GM18505 (cell line): ENCODE measurements around the gene TOX2.
"Not testable (repeated sequence)": the region's sequence is repeated elsewhere in the genome, so short reads cannot be mapped to it uniquely, and the experiment has no call there.

Experiments
- ATAC-seq: cut with Tn5 transposase; IDR thresholded peaks from one replicate; pipeline ENCODE4 v1.9.1; 2021; ENCODE audit not compliant: unreplicated experiment
- POLR2A ChIP-seq: IDR thresholded peaks from 4 replicates; pipeline ENCODE4 v1.6.1; 2011; ENCODE audit warnings: borderline replicate concordance; ENCODE audit not compliant: insufficient read depth, insufficient read length; ENCODE audit errors: extremely low read depth

The TOX2 gene

DNA sequence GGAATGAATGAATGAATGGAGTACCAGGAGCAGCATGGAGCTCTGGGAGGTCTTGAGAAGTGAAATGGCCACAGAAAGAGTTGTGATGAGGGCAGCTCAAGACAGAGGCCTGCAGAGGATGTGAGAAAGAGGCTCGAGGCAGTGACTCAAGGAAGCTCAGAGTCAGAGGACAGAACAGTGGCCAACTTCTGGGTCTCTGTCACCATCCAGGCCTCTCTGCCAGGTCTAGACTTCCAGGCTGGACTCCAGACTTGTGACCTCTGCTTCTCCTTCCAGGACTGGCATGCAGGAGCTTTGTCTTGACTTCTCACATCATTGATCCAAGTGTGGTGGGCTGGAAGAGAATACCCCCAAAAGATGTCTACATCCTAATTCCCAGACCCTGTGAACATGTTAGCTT, 119.8 kb downstream of the TOX2 start:
- ATAC-seq = no peak
- no peak for TF ChIP-seq POLR2A

DNA sequence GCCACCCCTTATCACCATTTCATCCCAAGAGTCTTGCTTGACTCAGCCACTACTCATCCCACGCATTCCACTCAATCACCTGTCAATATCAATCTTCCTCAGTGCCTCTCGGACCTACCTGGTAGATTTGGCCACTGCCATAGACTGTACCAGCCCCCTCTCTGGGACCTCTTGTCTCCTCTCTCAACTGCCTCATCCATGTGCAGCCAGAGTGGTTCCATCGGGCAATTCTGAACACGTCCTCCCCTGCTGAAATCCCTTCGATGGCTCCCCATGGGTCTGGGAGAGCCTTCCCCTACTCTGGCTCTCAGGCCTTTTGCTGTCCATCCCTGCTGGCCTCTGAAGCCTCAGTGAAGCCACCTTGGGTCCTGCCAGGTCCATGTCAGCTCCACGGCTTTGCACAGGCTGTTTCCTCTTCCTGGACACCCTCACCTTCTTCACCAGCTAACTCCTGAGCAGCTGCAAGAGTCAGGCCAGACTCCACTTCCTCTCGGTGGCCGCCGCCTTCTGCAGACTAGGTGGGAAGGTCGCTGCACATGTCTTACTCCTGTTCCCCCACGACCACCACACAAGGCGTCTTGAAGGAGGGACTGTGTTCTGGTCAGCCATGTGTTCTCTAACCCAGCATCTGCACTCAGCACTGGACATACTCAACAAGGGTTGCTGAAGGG, 120.4 kb downstream of the TOX2 start:
- no peak for ATAC-seq
- no peak for TF ChIP-seq POLR2A

DNA sequence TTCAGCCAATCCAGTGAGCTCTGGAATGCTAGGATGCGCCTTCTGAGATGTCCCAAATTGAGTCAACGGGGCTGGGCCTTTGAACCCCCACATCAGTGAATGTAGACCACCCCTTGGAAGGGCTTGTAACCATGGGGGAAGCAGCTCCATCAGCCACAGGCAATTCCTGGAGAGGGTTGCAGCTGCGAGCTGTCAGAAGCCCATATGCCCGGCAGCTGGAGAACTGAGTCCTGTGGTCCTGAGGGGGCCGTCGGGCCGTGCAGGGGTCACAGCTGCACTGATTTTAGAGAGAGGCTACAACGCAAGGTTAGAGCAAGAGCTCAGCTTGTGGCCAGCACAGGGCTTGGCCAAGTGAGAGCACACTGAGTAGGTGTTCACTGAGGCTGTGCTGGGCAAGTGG, 121.3 kb downstream of the TOX2 start:
- no peak for ATAC-seq
- TF ChIP-seq POLR2A = no peak

DNA sequence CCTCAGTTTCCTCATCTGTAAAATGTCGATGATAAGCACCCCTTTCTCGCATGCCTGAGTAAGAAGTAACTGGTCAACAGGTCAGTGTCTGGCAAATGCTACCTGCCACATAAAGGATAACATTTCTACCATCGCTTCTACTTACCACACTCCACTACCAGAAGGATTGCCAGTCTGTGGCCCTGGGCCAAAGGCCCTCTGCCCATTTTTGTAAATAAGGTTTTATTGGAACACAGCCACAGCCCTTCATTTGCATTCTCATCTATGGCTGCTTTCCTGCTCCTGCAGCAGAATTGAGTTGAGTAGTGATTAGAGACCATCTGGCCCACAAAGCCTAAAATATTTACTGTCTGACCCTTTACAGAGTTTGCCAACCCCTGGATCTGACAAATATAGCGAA, 121.8 kb downstream of the TOX2 start:
- ATAC-seq = no peak
- no peak for TF ChIP-seq POLR2A

DNA sequence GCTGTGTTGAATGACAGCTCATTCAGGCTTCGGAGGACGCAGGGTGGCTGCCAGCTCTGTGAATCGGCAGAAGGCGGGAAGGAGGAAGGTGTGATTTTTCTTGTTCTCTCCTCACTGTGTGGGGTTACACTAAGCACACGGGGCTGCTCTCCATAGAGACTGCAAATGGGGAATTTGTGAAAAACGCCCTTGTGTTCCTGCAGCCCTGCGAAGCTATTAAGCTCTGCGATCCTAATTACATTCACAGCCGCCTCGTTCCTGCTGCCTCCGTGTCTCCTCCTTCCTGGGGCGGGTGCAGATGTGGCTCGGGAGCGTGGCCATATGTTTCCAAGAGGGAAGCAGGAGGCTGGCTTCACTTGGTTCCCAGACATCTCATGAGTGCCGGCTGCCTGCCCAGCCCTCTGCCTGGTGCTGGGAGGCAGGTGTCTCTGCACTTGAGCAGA, 124.0 kb downstream of the TOX2 start:
- no peak for ATAC-seq
- no peak for TF ChIP-seq POLR2A

DNA sequence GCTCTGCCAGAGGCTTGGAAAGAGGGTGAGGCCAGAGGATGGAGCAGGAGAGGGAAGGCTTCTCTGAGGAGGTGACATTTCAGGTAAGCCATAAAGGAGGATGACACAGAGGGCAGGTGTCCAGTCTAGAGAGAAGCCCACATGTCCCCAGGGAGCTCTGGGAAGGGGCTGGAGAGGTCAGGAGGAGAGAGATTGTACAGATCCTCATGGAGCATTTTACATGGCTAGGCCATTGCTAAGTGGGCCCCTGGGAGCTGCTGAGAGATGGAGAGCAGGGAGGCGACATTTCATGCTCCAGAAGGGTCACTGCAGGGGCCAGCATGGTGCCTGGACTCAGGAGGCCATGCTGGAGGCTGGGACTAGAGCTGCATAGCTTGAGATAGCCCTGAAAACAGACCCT, 124.5 kb downstream of the TOX2 start:
- TF ChIP-seq POLR2A = no peak
- ATAC-seq = no peak

DNA sequence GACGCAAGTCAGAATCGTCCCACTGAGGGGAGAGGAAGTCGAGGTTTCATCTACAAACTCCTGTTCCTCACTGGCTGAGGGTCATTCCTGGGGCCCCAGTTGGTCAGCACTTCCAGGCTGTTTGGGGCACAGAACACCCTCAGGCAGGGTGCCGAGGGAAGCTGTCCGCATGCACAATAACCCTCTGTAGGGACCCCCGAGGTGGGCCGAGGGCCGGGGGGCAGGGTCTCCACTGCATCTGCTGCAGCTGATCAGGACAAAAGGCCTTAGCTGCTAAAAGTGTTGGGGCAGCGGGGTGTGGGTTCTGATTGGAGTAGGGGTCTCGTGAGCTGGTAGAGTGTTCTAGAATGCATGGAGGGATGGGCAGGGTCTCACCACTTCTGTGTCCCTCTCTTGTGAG, 125.1 kb downstream of the TOX2 start:
- ATAC-seq = no peak
- TF ChIP-seq POLR2A = no peak

DNA sequence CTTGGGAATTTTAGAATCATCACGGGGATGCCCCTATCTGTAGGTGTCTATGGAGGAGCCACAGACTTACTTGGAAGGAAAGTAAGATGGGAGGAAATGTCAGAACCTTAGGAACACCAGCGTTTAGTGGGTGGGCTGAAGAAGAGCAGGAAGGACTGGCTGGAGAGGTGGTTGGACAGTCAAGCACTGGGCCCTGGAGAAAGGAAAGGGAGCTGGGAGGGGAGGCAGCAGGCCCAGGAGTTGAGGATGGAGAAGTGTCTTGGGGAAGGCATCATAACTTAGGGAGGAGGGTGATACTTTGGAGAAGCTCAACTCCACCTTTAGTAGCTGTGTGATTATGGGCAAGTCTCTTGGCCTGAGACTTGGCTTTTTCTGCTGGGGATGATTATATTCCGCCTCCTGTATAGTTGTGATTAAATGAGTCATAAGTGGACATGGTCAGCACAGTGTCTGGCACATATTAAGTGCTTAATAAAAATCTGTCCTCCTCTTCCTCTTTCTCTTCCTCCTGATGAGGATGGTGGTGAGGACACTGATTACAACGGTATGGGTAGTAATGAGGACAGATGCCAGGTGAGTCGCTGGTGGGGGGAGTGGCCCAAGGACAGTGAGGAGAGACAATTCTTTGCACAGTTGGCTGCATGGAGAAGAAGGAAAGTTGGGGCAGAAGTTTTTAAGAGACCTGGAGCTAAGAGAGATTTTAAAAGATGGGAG, 125.7 kb downstream of the TOX2 start:
- ATAC-seq = no peak
- no peak for TF ChIP-seq POLR2A

DNA sequence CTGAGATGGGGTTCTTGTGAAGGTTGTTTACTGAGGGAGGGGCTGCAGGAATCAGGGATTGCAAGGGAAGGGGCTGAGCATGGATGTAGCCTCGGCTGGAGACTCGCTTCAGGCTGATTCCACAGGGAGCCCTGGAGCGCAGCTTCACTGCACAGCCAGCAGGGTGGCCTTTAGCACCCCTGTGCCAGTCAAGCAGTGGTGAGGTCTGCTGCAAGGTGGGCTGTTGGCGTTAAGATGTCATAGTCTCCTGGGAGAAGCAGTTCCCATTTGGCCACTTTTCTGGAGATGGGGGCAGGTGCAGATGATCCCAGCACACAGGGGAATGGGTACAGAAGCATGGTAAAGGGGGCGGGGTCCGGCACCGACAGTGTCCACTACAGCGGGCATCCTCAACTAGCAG, 126.3 kb downstream of the TOX2 start:
- TF ChIP-seq POLR2A = no peak
- ATAC-seq = no peak

DNA sequence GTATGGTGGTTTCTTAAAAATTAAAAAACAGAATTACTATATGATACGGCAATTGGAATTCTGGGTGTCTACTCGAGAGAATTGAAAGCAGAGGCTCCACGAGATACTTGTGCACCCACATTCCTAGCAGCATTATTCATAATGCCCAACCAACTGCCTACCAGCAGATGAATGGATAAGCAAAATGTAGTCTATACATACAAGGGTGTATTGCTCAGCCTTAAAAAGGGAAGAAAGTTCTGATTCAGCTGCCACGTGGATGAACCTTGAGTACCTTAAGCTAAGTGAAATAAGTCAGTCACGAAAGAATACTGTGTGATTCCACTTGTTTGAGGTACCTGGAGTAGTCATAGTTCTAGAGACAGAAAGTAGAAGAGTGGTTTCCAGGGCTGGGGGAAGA, 130.1 kb downstream of the TOX2 start:
- not testable (repeated sequence) for ATAC-seq

DNA sequence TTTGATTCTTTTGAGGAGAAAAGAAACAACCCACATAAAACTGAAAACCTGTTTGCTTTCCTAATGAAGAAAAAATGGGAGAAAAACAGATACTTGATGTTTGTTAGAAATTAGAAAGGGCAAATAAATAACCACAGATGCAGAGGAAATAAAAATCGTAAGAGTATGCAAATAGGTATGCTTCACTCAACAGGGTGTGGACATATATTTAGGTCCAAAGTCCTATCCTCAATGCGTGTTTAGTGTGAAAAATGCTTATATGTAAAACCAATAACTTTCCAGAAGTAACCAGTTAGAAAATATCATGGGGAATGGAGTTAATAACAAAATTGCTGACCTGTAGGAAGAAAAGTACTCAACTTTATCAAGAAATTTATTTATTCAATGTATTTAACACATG, 135.7 kb downstream of the TOX2 start:
- no peak for ATAC-seq
- TF ChIP-seq POLR2A = no peak

DNA sequence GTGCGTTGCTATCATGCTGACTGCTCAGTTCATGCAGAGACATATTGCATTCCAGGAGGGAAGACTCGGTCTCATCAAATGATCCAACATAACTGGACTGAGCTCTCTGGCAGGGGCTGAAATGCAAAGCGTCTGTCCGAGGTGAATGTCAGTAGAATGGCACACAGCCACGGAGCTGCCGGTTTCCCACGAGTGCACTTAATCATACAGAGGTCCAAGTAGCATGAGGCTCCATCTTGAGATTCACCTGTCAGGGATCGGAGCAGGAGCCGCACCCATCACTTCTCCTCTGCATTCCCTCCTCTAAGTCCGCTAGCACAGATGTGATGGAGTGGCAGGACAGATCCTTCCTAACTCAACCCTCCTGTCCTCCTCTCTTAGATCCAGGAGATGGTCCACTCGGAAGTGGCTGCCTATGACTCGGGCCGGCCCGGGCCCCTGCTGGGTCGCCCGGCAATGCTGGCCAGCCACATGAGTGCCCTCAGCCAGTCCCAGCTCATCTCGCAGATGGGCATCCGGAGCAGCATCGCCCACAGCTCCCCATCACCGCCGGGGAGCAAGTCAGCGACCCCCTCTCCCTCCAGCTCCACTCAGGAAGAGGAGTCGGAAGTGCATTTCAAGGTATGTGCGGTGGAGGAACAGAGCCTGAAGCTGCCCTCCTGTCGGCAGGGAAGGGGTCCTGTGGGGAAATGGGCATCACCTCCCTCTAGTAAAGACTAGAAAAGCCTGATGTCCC, 136.4 kb downstream of the TOX2 start:
- no peak for ATAC-seq
- no peak for TF ChIP-seq POLR2A

DNA sequence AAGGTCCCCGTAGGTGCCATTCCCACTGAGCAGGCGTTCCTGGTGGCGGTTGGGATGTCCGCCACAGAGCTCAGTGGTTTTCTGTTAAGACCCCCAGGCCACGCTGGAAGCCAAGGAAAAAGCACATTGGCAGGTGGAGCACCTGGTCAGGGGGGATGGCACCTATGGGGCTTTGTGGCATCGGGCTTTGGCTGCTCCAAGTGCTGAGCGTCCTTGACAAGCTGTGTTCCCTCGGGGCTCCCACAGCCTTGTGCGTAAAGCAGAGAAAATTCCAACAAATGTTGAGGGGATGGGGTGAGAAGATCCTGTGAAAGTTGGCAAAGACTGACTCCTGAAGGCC, 137.0 kb downstream of the TOX2 start:
- no peak for TF ChIP-seq POLR2A
- ATAC-seq = no peak

DNA sequence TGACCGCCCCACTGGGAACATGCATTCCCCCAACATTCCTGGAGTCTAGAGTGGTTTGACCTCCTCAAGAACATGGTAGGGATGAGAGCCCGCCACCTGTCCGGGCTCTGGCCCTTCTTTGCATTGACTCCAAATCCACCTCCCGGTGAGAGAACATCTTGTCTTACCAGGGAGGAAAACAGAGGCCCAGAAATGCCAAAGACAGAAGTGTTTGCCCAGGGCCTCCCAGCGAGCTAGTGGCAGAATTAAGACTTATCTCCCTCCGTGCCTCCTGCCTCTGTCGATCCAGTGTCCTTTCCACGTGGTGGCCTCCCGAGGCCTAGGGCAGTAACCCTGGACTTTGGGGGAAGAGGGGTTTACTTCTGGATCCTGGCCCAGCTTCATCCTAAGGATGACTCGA, 137.5 kb downstream of the TOX2 start:
- TF ChIP-seq POLR2A = no peak
- no peak for ATAC-seq
